ENCODE results near the gene MLXIP. TPM values are rescaled to one million over a fixed set of nuclear protein-coding genes. Genes with fewer than 3 reads are reported as not detected.

The MLXIP gene
- polyA plus RNA-seq, 4 donors = 8.5 to 55.0 (median 30.5) TPM

DNA sequence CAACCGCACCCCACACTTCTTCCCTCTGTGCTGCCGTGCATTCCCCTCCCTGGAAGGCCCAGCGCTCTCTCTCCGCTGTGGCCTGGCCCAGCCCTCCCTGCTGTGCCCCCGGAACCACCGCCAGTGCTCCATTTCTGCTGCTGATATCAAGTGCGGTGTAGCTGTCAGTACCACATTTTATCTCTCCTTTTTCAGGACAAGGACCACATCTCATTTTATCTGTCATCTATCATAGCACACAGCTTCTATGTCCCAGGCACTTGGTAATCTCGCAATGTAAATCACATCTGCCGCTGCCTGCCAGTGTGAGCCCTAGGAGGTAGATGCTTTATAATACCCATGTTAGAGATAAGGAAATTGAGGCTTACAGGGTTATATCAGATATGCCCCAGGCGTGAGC lies 77.1 kb downstream of the MLXIP start:
- Histone ChIP-seq H3K9me3 (ENCODE audit: control insufficient read depth in 2 of 2, insufficient read depth in 1 of 2, low read depth in 1 of 2, low read length in 1 of 2) (no peaks in the 10 kb centered on the region), H3K27ac (ENCODE audit: low read depth in 1 of 3, low read length in 2 of 3) (no peak overlapping the region), H3K4me3 (ENCODE audit: low read depth in 1 of 3, low read length in 3 of 3) (no peak overlapping the region), H3K36me3 (ENCODE audit: control insufficient read depth in 3 of 3, insufficient read depth in 2 of 3, low read depth in 1 of 3, low read length in 3 of 3) (no peaks in the 10 kb centered on the region), H3K4me1 (ENCODE audit: control insufficient read depth in 3 of 3, insufficient read depth in 2 of 3, low read depth in 1 of 3, low read length in 2 of 3) (no peaks in the 10 kb centered on the region), H3K27me3 (ENCODE audit: control insufficient read depth in 3 of 3, insufficient read depth in 3 of 3, low read length in 3 of 3) (no peaks in the 10 kb centered on the region)
- DNase-seq (no peak), FAIRE-seq (no peak)
- 84 to 95% (median 94%) methylated on average over 10 of the region's 10 CpGs for WGBS, 3 donors

DNA sequence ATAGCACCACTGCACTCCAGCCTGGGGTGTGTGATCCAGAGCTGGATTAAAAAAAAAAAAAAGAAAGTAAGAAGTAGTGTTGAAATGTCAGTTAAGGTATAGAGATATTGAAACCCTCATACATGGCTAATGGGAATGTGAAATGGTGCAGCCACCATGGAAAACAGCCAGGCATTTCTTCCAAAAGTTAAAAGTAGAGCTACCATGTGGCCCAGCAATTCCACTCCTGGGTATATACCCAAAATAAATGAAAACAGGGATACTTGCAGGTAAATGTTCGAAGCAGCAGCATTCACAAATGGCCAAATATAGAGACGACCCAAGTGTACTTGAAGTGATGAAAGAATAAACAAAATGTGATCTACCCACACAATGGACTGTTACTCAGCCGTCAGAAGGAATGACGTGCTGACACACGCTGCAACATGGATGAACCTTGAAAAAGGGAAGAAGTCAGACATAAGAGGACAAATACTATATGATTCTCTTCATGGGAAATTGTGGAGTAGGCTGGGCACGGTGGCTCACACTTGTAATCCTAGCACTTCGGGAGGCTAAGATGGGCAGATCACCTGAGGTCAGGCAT lies 80.2 kb downstream of the MLXIP start:
- Histone ChIP-seq H3K27me3 (ENCODE audit: control insufficient read depth in 3 of 3, insufficient read depth in 3 of 3, low read length in 3 of 3) (no peaks in the 10 kb centered on the region), H3K36me3 (ENCODE audit: control insufficient read depth in 3 of 3, insufficient read depth in 2 of 3, low read depth in 1 of 3, low read length in 3 of 3) (no peaks in the 10 kb centered on the region), H3K9me3 (ENCODE audit: control insufficient read depth in 2 of 2, insufficient read depth in 1 of 2, low read depth in 1 of 2, low read length in 1 of 2) (no peaks in the 10 kb centered on the region), H3K27ac (ENCODE audit: low read depth in 1 of 3, low read length in 2 of 3) (no peak overlapping the region), H3K4me3 (ENCODE audit: low read depth in 1 of 3, low read length in 3 of 3) (no peak overlapping the region), H3K4me1 (ENCODE audit: control insufficient read depth in 3 of 3, insufficient read depth in 2 of 3, low read depth in 1 of 3, low read length in 2 of 3) (no peaks in the 10 kb centered on the region)
- FAIRE-seq = no peak
- DNase-seq = no peak
- 91 to 92% (median 91%) methylated on average over 7 of the region's 7 CpGs for WGBS, 3 donors

DNA sequence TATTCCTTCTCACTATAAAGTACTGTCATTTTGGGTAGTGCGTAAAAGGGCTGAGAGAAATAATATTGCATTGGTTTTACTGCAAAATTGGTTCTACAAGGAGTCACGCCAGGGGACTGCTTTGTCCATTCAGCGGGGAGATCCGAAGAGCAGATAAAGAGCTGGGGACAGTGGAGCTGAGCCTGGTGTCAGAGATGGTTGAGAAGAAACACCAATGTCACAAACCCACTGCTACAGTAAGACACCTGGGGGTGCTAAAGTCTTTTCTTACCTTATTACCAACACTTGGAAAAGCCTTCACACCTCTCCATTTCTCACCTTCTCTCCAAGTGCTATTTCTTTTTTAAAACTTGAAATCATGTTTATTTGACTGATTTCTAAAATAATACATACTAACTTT lies 81.3 kb downstream of the MLXIP start:
- FAIRE-seq = no peak
- no peaks in the 10 kb centered on the region for H3K4me1 ChIP-seq (ENCODE audit: control insufficient read depth in 3 of 3, insufficient read depth in 2 of 3, low read depth in 1 of 3, low read length in 2 of 3)
- no peaks in the 10 kb centered on the region for H3K27me3 ChIP-seq (ENCODE audit: control insufficient read depth in 3 of 3, insufficient read depth in 3 of 3, low read length in 3 of 3)
- H3K9me3 ChIP-seq (ENCODE audit: control insufficient read depth in 2 of 2, insufficient read depth in 1 of 2, low read depth in 1 of 2, low read length in 1 of 2) = no peaks in the 10 kb centered on the region
- DNase-seq = no peak
- no peaks in the 10 kb centered on the region for H3K36me3 ChIP-seq (ENCODE audit: control insufficient read depth in 3 of 3, insufficient read depth in 2 of 3, low read depth in 1 of 3, low read length in 3 of 3)
- no peak overlapping the region for H3K4me3 ChIP-seq (ENCODE audit: low read depth in 1 of 3, low read length in 3 of 3)
- H3K27ac ChIP-seq (ENCODE audit: low read depth in 1 of 3, low read length in 2 of 3) = no peak overlapping the region
- 64 to 72% (median 71%) methylated on average over 4 of the region's 4 CpGs for WGBS, 3 donors

DNA sequence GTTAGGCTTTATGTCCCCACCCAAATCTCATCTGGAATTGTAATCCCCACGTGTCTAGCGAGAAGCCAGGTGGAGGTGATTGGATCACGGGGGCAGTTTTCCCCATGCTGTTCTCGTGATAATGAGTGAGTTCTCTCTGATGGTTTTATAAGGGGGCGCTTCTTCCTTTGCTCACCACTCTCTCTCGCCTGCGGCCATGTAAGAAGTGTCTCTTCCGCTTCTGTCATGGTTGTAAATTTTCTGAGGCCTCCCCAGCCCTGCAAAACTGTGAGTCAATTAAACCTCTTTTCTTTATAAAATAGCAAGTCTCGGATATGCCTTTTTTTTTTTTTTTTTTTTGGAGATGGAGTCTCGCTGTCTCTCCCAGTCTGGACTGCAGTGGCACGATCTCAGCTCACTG lies 82.2 kb downstream of the MLXIP start:
- DNase-seq = no peak
- FAIRE-seq = no peak
- Histone ChIP-seq H3K9me3 (ENCODE audit: control insufficient read depth in 2 of 2, insufficient read depth in 1 of 2, low read depth in 1 of 2, low read length in 1 of 2) (no peaks in the 10 kb centered on the region), H3K36me3 (ENCODE audit: control insufficient read depth in 3 of 3, insufficient read depth in 2 of 3, low read depth in 1 of 3, low read length in 3 of 3) (no peaks in the 10 kb centered on the region), H3K4me3 (ENCODE audit: low read depth in 1 of 3, low read length in 3 of 3) (no peak overlapping the region), H3K27ac (ENCODE audit: low read depth in 1 of 3, low read length in 2 of 3) (no peak overlapping the region), H3K27me3 (ENCODE audit: control insufficient read depth in 3 of 3, insufficient read depth in 3 of 3, low read length in 3 of 3) (no peaks in the 10 kb centered on the region), H3K4me1 (ENCODE audit: control insufficient read depth in 3 of 3, insufficient read depth in 2 of 3, low read depth in 1 of 3, low read length in 2 of 3) (no peaks in the 10 kb centered on the region)
- WGBS, 3 donors = 88 to 93% (median 89%) methylated on average over 11 of the region's 11 CpGs

DNA sequence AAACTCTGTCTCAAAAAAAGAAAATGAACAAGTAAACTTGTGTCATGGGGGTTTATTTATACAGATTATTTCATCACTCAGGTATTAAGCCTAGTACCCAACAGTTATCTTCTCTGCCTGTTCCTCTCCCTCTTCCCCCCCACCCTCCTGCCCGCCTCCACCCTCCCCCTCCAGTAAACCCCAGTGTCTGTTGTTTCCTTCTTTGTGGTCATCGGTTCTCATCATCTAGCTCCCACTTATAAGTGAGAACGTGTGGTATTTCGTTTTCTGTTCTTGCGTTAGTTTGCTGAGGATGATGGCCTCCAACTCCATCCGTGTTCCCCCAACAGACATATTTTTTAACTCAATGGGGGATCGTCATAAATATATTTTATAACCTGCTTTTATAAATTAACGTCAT lies 83.1 kb downstream of the MLXIP start:
- Histone ChIP-seq H3K4me1 (ENCODE audit: control insufficient read depth in 3 of 3, insufficient read depth in 2 of 3, low read depth in 1 of 3, low read length in 2 of 3) (no peaks in the 10 kb centered on the region), H3K27ac (ENCODE audit: low read depth in 1 of 3, low read length in 2 of 3) (no peak overlapping the region), H3K4me3 (ENCODE audit: low read depth in 1 of 3, low read length in 3 of 3) (no peak overlapping the region), H3K9me3 (ENCODE audit: control insufficient read depth in 2 of 2, insufficient read depth in 1 of 2, low read depth in 1 of 2, low read length in 1 of 2) (no peaks in the 10 kb centered on the region), H3K27me3 (ENCODE audit: control insufficient read depth in 3 of 3, insufficient read depth in 3 of 3, low read length in 3 of 3) (no peaks in the 10 kb centered on the region), H3K36me3 (ENCODE audit: control insufficient read depth in 3 of 3, insufficient read depth in 2 of 3, low read depth in 1 of 3, low read length in 3 of 3) (no peaks in the 10 kb centered on the region)
- WGBS, 3 donors = 54 to 85% (median 66%) methylated on average over 8 of the region's 8 CpGs
- FAIRE-seq (no peak), DNase-seq (peak in 1 of 2 donors; percentile 31)

DNA sequence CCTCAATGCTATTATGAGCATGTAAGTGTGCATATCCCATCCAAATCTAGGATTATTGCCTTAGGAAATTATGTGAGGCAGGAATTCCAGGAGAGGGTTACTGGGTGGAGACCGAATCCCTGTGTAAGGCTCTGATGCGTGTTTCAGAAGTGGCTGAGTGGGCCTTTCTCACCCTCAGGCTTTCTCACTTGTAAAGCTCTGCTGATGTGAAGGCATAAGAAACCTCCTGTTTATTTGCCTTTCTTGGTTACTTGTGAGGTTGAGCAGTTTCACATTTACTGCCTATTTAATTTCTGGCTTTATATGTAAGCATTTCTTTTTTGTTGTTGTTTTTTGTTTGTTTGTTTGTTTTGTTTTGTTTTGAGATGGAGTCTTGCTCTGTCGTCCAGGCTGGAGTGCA lies 84.4 kb downstream of the MLXIP start:
- Histone ChIP-seq H3K27ac (ENCODE audit: low read depth in 1 of 3, low read length in 2 of 3) (no peak overlapping the region), H3K4me3 (ENCODE audit: low read depth in 1 of 3, low read length in 3 of 3) (no peak overlapping the region), H3K27me3 (ENCODE audit: control insufficient read depth in 3 of 3, insufficient read depth in 3 of 3, low read length in 3 of 3) (no peaks in the 10 kb centered on the region), H3K4me1 (ENCODE audit: control insufficient read depth in 3 of 3, insufficient read depth in 2 of 3, low read depth in 1 of 3, low read length in 2 of 3) (peaks cover 0 to 5% (median 0%) of the 10 kb centered on the region in 3 donors), H3K36me3 (ENCODE audit: control insufficient read depth in 3 of 3, insufficient read depth in 2 of 3, low read depth in 1 of 3, low read length in 3 of 3) (no peaks in the 10 kb centered on the region), H3K9me3 (ENCODE audit: control insufficient read depth in 2 of 2, insufficient read depth in 1 of 2, low read depth in 1 of 2, low read length in 1 of 2) (no peaks in the 10 kb centered on the region)
- WGBS, 3 donors = 78 to 93% (median 79%) methylated on average over 3 of the region's 3 CpGs
- DNase-seq (no peak), FAIRE-seq (no peak)

DNA sequence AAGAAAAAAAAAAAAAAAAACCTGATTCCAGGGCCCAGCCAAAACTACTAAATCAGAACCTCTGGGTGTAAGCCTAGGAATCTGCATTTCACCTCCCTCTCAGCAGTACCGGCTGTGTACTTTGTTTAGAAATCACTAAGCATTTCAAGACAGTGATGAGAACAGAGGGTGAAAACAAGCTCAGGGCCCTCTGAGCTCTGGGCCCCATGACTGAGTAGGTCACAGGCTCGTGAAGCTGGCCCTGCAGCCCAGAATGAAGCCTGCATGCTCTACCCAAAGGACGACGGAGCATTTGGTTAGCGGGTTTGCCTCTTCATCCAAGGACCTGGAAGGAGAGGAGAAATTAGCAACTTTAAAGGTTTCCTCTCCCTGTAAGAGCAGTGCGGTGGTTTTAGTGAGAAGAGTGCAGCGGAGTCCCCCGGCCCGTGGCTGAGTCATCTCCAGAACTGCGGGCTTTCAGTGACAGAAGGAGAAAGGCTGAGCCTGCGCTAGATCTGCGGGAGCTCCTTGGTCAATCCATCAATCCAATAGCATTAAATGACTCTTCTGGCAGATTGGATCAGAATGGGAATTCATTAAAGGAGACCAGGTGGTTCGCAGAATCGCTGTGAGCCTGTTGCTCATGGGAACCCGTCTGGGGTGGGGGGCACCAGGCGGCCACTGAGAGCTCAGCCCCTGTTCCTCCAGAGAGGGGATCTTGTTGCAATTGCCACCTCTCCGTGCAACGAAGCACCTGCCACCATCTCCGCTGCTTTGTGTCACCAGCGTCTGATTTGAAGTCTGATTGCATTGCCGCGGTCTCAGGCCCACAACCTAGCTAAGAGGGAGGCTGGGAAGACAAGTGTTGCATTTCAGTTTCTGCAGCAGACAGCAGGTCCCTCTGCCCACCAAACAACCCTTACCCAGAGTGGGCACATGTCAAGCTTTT lies 88.1 kb downstream of the MLXIP start:
- 44 to 61% (median 55%) methylated on average over 22 of the region's 22 CpGs for WGBS, 3 donors
- no peak for FAIRE-seq
- H3K27ac ChIP-seq (ENCODE audit: low read depth in 1 of 3, low read length in 2 of 3) = no peak overlapping the region
- no peaks in the 10 kb centered on the region for H3K36me3 ChIP-seq (ENCODE audit: control insufficient read depth in 3 of 3, insufficient read depth in 2 of 3, low read depth in 1 of 3, low read length in 3 of 3)
- no peak for DNase-seq
- no peak overlapping the region for H3K4me3 ChIP-seq (ENCODE audit: low read depth in 1 of 3, low read length in 3 of 3)
- H3K4me1 ChIP-seq (ENCODE audit: control insufficient read depth in 3 of 3, insufficient read depth in 2 of 3, low read depth in 1 of 3, low read length in 2 of 3) = peaks cover 0 to 5% (median 0%) of the 10 kb centered on the region in 3 donors
- no peaks in the 10 kb centered on the region for H3K9me3 ChIP-seq (ENCODE audit: control insufficient read depth in 2 of 2, insufficient read depth in 1 of 2, low read depth in 1 of 2, low read length in 1 of 2)
- H3K27me3 ChIP-seq (ENCODE audit: control insufficient read depth in 3 of 3, insufficient read depth in 3 of 3, low read length in 3 of 3) = no peaks in the 10 kb centered on the region

DNA sequence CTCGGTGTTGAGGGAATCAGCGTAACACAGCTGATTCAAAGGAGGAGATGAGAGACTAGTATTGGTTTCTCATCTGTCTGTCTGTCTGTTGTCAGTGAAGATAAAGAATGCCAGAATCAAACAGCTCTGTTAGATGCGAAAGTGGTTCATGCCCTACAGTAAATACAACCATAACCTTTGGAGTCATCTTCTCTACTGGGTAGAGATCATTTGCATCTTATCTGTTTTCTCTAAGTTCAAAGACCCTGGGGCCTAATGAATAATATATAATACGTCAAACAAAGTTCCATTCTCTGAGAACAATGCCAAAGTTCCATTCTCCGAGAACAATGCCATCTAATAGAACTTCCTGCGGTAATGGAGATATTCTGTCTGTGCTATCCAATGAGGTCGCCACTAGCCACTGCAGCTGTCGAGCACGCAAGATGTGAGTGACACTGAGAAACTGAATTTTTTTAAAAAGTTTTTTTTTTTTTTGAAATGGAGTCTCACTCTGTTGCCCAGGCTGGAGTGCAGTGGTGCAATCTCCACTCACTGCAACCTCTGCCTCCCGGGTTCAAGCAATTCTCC lies 88.9 kb downstream of the MLXIP start:
- H3K27ac ChIP-seq (ENCODE audit: low read depth in 1 of 3, low read length in 2 of 3) = no peak overlapping the region
- no peak for FAIRE-seq
- 20 to 58% (median 38%) methylated on average over 10 of the region's 10 CpGs for WGBS, 3 donors

More for the DNA sequence above, 88.9 kb downstream of the MLXIP start:
- H3K36me3 ChIP-seq (ENCODE audit: control insufficient read depth in 3 of 3, insufficient read depth in 2 of 3, low read depth in 1 of 3, low read length in 3 of 3) = no peaks in the 10 kb centered on the region
- peak; percentile 61 to 67 for DNase-seq
- peaks cover 0 to 5% (median 0%) of the 10 kb centered on the region in 3 donors for H3K4me1 ChIP-seq (ENCODE audit: control insufficient read depth in 3 of 3, insufficient read depth in 2 of 3, low read depth in 1 of 3, low read length in 2 of 3)
- no peaks in the 10 kb centered on the region for H3K9me3 ChIP-seq (ENCODE audit: control insufficient read depth in 2 of 2, insufficient read depth in 1 of 2, low read depth in 1 of 2, low read length in 1 of 2)
- H3K4me3 ChIP-seq (ENCODE audit: low read depth in 1 of 3, low read length in 3 of 3) = no peak overlapping the region
- H3K27me3 ChIP-seq (ENCODE audit: control insufficient read depth in 3 of 3, insufficient read depth in 3 of 3, low read length in 3 of 3) = no peaks in the 10 kb centered on the region
